ENCODE results near the gene PPM1J.

GRCh38 chr1:112735752-112736151 lies 20.6 kb upstream of the PPM1J start:
- TF ChIP-seq POLR2A (IDR thresholded peaks at IDR 0.05) = no peak
- TF ChIP-seq CTCF (IDR thresholded peaks at IDR 0.05) = no peak

Measured in body of pancreas (tissue), 4 donors.